Progenitor cell of endocrine pancreas (in vitro differentiated cells): ENCODE results near the gene MTG2. TPM values are rescaled to one million over a fixed set of nuclear protein-coding genes. Genes with fewer than 3 reads are reported as not detected.

ENCODE experiments used
- DNase-seq: peaks from one replicate; pipeline ENCODE4 v3.0.0; 2021; ENCODE audit warnings: low spot score; ENCODE audit not compliant: unreplicated experiment
- H3K27ac Mint-ChIP-seq: 2 replicates; pipeline ENCODE4 v1.8.0; 2021; ENCODE audit warnings: mild to moderate bottlenecking, moderate library complexity, mixed read lengths
- H3K27me3 Mint-ChIP-seq: 2 replicates; pipeline ENCODE4 v1.8.0; 2021; ENCODE audit warnings: mixed read lengths
- H3K36me3 Mint-ChIP-seq: 2 replicates; pipeline ENCODE4 v1.8.0; 2022; ENCODE audit warnings: mixed read lengths; ENCODE audit not compliant: insufficient read depth
- H3K4me1 Mint-ChIP-seq: 2 replicates; pipeline ENCODE4 v1.8.0; 2021; ENCODE audit warnings: low read depth, mixed read lengths
- H3K4me3 Mint-ChIP-seq: 2 replicates; pipeline ENCODE4 v1.8.0; 2021; ENCODE audit warnings: low read depth, mild to moderate bottlenecking, moderate library complexity, mixed read lengths
- H3K9me3 Mint-ChIP-seq: 2 replicates; pipeline ENCODE4 v1.8.0; 2021; ENCODE audit warnings: low read depth, mixed read lengths
- CTCF ChIP-seq: fragments of 200-600 bp; sonication (generic); IDR thresholded peaks from one replicate; pipeline ENCODE4 v1.5.0; 2021; ENCODE audit warnings: antibody characterized with exemption, mild to moderate bottlenecking; ENCODE audit not compliant: unreplicated experiment
- total RNA-seq: library from RNA; stranded (reverse); gene quantifications from 2 replicates; pipeline ENCODE4 v1.2.1, GENCODE V29; 2021

MTG2 gene
- total RNA-seq, 1 donor from 2014 or later, result 31.6 TPM

- Mint-ChIP-seq H3K27ac (no peak overlapping the region), H3K9me3 (no peaks in the 10 kb centered on the region), H3K27me3 (no peaks in the 10 kb centered on the region), H3K4me3 (no peak overlapping the region), H3K36me3 (peaks cover 11% of the 10 kb centered on the region), H3K4me1 (peaks cover 14% of the 10 kb centered on the region)
- no peak for DNase-seq
- no peak for TF ChIP-seq CTCF
These were observed 59.3 kb downstream of the MTG2 start for GRCh38 chr20:62242176-62242575.

- Mint-ChIP-seq H3K27ac (no peak overlapping the region), H3K9me3 (no peaks in the 10 kb centered on the region), H3K36me3 (peaks cover 11% of the 10 kb centered on the region), H3K4me3 (no peak overlapping the region), H3K27me3 (no peaks in the 10 kb centered on the region), H3K4me1 (peaks cover 11% of the 10 kb centered on the region)
- TF ChIP-seq CTCF, result no peak
- DNase-seq, result no peak
These were observed 60.3 kb downstream of the MTG2 start for GRCh38 chr20:62243106-62243505.

- H3K4me3 Mint-ChIP-seq, result no peak overlapping the region
- no peaks in the 10 kb centered on the region for H3K27me3 Mint-ChIP-seq
- no peak for TF ChIP-seq CTCF
- no peaks in the 10 kb centered on the region for H3K9me3 Mint-ChIP-seq
- H3K36me3 Mint-ChIP-seq, result peaks cover 11% of the 10 kb centered on the region
- H3K27ac Mint-ChIP-seq, result no peak overlapping the region
- H3K4me1 Mint-ChIP-seq, result peaks cover 11% of the 10 kb centered on the region
- DNase-seq, result no peak
These were observed 61.2 kb downstream of the MTG2 start for GRCh38 chr20:62243906-62244515.

GRCh38 chr20:62244644-62245108 lies 61.8 kb downstream of the MTG2 start:
- Mint-ChIP-seq H3K4me1 (peaks cover 6% of the 10 kb centered on the region), H3K4me3 (no peak overlapping the region), H3K9me3 (no peaks in the 10 kb centered on the region), H3K36me3 (peaks cover 11% of the 10 kb centered on the region), H3K27ac (no peak overlapping the region), H3K27me3 (no peaks in the 10 kb centered on the region)
- no peak for DNase-seq
- no peak for TF ChIP-seq CTCF

GRCh38 chr20:62245911-62246280 lies 63.1 kb downstream of the MTG2 start:
- TF ChIP-seq CTCF, result no peak
- Mint-ChIP-seq H3K9me3 (no peaks in the 10 kb centered on the region), H3K27ac (no peak overlapping the region), H3K36me3 (peaks cover 9% of the 10 kb centered on the region), H3K4me3 (no peak overlapping the region), H3K4me1 (peaks cover 1% of the 10 kb centered on the region), H3K27me3 (no peaks in the 10 kb centered on the region)
- DNase-seq, result no peak
